Epithelial cell of proximal tubule (primary cell): ENCODE results near the gene ASXL2. TPM values are rescaled to one million over a fixed set of nuclear protein-coding genes. Genes with fewer than 3 reads are reported as not detected.
"Not testable (repeated sequence)": the region's sequence is repeated elsewhere in the genome, so short reads cannot be mapped to it uniquely, and the experiment has no call there.

Experiments used
- DNase-seq: peaks from one replicate; pipeline ENCODE4 v3.0.0-alpha.2; 2011; ENCODE audit warnings: low read depth
- H3K4me3 ChIP-seq: 2 replicates; pipeline ENCODE4 v1.5.1; 2011; ENCODE audit warnings: low read depth, mild to moderate bottlenecking, low read length
- total RNA-seq: library from RNA; depleted of rRNA; stranded (reverse); fragments of >200 nt; gene quantifications from 2 replicates; pipeline ENCODE4 v1.2.3, GENCODE V29; 2015
- TF ChIP-seq, protein P1 (sequence below): conservative IDR thresholded peaks from 2 replicates; pipeline ENCODE4 v1.5.1; 2012; ENCODE audit warnings: low read depth, mild to moderate bottlenecking, low read length

The ASXL2 gene
- 8.5 and 10.1 TPM in 2 replicates for total RNA-seq

DNA sequence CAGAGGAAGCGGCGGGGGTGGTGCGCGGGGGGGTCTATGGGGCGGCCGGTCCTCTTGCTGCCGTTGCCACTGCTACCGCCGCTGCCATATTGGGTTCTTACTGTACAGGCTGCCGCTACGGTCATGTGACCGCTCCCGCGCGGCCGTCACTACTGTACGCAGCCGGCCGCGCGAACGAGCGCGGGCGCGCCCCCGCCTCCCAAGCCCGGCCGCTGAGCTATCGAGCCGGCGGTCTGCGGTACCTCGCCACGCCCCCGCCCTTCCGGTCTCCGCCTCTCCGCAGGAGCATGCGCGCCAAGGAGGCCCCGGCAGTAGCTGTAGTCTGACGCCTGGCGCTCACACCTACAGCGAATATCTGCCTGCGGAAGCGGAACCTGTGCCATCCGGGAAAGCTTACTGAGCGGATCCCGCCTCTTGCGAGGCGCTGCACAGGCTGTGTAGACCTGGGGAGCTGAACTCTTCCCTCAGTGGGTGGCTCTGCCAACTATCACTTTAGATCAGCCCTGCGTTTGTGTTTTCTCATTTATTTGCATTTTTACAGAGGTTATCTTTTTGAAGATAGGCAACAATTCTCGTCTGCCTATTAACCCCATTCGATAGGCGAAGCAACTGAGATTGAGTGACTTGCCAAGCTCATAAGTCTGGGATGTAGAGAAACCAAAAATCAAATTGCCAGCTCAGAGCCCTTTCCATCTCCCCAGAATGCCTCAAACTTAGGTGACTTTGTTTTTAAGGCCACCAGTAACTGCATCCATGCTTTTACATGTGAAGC lies at the start of gene ASXL2:
ASXL2 (minus strand) TSS at position 127 of the 772 bp plus-strand sequence. CDS start 265 bp downstream, outside the sequence.
- peak; percentile 54 for DNase-seq
- TF ChIP-seq, protein P1, sequence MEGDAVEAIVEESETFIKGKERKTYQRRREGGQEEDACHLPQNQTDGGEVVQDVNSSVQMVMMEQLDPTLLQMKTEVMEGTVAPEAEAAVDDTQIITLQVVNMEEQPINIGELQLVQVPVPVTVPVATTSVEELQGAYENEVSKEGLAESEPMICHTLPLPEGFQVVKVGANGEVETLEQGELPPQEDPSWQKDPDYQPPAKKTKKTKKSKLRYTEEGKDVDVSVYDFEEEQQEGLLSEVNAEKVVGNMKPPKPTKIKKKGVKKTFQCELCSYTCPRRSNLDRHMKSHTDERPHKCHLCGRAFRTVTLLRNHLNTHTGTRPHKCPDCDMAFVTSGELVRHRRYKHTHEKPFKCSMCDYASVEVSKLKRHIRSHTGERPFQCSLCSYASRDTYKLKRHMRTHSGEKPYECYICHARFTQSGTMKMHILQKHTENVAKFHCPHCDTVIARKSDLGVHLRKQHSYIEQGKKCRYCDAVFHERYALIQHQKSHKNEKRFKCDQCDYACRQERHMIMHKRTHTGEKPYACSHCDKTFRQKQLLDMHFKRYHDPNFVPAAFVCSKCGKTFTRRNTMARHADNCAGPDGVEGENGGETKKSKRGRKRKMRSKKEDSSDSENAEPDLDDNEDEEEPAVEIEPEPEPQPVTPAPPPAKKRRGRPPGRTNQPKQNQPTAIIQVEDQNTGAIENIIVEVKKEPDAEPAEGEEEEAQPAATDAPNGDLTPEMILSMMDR: no peak
- H3K4me3 ChIP-seq: peak within 1 kb of the TSS; percentile 97

DNA sequence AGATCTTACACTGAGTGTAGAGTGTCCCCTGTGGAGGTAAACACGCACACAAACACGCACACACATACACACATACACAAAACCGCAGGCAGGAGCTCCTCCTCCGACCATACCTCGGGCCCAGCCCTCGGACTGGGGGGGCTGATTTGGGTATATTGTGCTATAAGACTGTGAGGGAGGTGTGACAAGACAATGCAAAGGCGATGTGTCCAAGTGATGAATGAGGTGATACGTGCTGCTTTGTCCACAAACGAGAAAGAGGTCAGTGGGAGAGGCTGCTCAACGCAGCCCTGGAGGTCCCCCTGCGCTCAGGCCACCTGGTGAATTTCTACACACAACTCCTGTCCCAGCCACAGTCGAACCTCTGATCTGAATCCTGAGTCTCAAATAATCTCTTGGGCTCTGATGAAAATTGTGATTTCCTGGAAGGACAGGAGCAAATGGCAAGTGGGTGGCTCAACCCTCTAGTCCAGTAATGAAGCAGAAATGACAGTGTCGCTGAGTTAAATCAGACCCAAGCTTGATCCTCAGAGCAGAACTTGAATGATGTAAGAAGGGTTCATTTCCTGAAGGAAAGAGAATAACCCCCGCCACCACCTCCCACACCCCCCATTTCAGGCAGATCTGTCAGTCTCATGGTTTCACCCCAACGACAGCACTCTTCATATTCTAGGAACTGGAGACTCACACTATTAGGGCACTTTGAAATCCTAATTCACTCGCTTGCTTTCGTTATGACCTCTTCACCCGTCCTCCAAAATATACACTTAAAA lies 48.9 kb upstream of the ASXL2 start:
- no peak for DNase-seq
- TF ChIP-seq, protein P1: no peak
- no peak overlapping the region for H3K4me3 ChIP-seq

DNA sequence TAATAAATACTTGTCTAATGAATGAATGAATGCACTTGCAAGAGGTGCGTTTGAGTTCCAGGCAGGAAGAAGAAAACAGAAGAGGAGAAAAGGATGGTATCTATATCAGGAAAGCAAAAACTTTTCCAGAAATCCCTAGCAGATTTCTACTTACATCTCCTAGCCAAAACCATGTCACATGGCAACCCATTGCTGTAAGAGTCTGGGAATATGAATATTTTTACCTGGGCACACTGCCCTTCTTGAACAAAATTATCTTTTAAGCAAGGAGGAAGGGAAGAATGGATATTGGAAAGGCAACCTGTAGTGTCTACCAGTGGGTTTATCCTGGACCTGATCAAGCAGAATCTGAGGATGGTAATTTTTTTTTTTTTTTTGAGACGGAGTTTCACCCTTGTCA lies 44.2 kb upstream of the ASXL2 start:
- no peak overlapping the region for H3K4me3 ChIP-seq
- TF ChIP-seq, protein P1: no peak
- DNase-seq: no peak

DNA sequence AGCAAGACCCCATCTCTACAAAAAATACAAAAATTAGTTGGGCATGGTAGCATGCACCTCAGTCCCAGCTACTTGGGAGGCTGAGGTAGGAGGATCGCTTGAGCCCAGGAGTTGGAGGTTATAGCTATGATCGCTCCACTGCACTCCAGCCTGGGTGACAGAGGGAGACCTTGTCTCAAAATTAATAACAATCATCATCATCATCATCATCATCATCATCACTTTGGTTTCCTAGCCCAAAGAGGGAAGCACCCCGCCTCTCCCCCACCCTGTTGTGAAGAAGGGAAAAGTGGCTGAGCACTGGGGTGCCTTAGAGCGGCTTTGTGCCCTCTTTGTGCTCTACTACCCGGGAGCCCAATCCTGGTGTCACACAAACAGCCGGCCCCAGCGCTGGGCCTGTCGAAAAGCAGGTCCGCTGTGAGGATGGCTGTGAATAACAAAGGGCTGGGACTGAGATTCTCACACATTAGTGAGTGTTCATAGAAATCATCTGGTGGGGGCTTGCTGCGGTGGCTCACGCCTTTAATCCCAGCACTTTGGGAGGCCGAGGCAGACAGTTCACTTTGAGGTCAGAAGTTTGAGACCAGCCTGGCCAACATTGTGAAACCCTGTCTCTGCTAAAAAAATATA lies 42.6 kb upstream of the ASXL2 start:
- TF ChIP-seq, protein P1: no peak

DNA sequence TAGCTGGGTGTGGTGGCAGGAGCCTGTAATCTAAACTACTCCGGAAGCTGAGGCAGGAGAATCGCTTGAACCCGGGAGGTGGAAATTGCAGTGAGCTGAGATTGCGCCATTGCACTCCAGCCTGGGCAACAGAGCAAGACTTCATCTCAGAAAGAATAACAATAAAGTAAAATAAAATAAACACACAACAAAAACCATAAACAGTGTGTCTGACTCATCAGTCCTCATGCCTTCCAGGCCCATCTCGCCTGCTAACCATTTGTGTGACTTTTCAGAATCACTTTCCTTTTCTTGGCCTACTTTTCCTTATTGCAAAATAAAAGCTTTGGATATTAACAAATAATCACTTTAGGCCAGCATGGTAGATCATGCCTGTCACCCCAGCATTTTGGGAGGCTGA lies 42.0 kb upstream of the ASXL2 start:
- H3K4me3 ChIP-seq: no peak overlapping the region
- TF ChIP-seq, protein P1: no peak
- DNase-seq: no peak

More for the DNA sequence above, 42.6 kb upstream of the ASXL2 start:
- no peak for DNase-seq
- no peak overlapping the region for H3K4me3 ChIP-seq

DNA sequence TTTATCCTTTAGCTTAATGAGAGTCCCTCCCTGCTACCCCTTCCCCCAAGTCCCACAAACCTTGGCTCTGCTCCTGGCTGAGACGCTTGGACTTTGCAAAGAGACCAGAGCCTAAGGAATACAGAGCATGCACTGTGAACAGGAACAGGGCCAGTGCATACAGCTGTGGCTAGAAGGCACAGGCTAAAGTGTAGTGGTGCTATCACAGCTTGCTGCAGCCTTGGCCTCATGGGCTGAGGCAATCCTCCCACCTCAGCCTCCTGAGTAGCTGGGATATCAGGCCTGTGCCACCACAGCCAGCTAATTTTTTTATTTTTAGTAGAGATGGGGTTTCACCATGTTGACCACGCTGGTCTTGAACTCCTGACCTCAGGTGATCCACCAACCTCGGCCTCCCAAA lies 39.5 kb upstream of the ASXL2 start:
- no peak for DNase-seq
- TF ChIP-seq, protein P1: no peak
- no peak overlapping the region for H3K4me3 ChIP-seq

DNA sequence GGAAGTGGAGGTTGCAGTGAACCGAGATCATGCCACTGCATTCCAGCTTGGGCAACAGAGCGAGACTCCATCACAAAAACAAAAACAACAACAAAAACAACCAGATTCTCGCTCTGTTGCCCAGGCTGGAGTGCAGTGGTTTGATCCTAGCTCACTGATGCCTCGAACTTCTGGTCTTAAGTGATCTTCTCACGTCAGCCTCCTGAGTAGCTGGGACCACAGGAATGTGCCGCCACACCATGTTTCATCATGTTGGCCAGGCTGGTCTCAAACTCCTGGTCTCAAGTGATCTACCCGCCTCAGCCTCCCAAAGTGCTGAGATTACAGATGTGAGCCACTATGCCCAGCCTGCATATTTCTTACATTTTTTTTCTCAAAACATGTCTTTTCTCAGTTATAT lies 39.1 kb upstream of the ASXL2 start:
- DNase-seq, H3K4me3 ChIP-seq: not testable (repeated sequence)

DNA sequence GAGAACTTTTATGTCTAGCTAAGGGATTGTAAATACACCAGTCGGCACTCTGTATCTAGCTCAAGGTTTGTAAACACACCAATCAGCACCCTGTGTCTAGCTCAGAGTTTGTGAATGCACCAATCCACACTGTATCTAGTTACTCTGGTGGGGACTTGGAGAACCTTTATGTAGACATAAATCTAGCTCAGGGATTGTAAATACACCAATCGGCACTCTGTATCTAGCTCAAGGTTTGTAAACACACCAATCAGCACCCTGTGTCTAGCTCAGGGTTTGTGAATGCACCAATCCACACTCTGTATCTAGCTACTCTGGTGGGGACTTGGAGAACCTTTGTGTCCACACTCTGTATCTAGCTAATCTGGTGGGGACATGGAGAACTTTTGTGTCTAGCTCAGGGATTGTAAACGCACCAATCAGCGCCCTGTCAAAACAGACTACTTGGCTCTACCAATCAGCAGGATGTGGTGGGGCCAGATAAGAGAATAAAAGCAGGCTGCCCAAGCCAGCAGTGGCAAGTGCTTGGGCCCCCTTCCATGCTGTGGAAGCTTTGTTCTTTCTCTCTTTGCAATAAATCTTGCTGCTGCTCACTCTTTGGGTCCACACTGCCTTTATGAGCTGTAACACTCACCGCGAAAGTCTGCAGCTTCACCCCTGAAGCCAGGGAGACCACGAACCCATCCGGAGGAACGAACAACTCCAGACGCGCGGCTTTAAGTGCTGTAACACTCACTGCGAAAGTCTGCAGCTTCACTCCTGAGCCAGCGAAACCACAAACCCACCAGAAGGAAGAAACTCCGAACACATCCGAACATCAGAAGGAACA lies 37.9 kb upstream of the ASXL2 start:
- not testable (repeated sequence) for DNase-seq, H3K4me3 ChIP-seq

DNA sequence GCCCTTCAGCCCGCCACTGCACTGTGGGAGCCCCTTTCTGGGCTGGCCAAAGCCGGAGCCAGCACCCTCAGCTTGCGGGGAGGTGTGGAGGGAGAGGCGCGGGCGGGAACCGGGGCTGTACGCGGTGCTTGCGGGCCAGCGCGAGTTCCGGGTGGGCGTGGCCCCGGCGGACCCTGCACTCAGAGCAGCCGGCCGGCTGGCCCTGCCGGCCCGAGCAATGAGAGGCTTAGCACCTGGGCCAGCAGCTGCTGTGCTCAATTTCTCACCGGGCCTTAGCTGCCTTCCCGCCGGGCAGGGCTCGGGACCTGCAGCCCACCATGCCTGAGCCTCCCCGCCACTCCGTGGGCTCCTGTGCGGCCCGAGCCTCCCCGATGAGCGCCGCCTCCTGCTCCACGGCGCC lies 37.1 kb upstream of the ASXL2 start:
- not testable (repeated sequence) for DNase-seq, H3K4me3 ChIP-seq

DNA sequence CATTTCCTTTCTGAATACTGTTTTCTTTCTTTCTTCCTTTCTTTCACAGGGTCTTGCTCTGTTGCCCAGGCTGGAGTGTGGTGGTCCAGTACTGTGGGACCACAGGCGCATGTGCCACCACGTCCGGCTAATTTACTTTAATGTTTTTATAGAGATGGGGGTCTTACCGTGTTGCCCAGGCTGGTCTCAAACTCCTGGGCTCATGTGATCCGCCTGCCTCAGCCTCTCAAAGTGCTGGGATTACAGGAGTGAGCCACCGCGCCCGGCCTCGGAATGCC lies 35.3 kb upstream of the ASXL2 start:
- H3K4me3 ChIP-seq, DNase-seq: not testable (repeated sequence)
